IPS-NIHi11 (cell line): Measurements from ENCODE around the gene SMIM1.
"Not testable (repeated sequence)": the region's sequence is repeated elsewhere in the genome, so short reads cannot be mapped to it uniquely, and the experiment has no call there.

Source experiments
- DNase-seq: peaks from one replicate; pipeline ENCODE4 v3.0.0; 2012; ENCODE audit warnings: mixed read lengths, low spot score

SMIM1 gene

GRCh38 chr1:3796215-3797061, 23.9 kb downstream of the SMIM1 start, which contains the start of gene LRRC47:
Gene LRRC47 (minus strand): TSS chr1:3796498. CDS start chr1:3796476, 22 bp downstream.
- DNase-seq: peak; percentile 90

GRCh38 chr1:3799976-3800685, 27.6 kb downstream of the SMIM1 start:
- no peak for DNase-seq

GRCh38 chr1:3800795-3801194, 28.2 kb downstream of the SMIM1 start:
- DNase-seq: not testable (repeated sequence)

- no peak for DNase-seq
Observed at GRCh38 chr1:3803905-3804626, 31.5 kb downstream of the SMIM1 start.

GRCh38 chr1:3804627-3804944, 32.0 kb downstream of the SMIM1 start:
- not testable (repeated sequence) for DNase-seq

- DNase-seq: no peak
Observed at GRCh38 chr1:3805038-3805437, 32.5 kb downstream of the SMIM1 start.

- no peak for DNase-seq
Observed at GRCh38 chr1:3807769-3808168, 35.2 kb downstream of the SMIM1 start.

GRCh38 chr1:3809680-3810079, 37.1 kb downstream of the SMIM1 start:
- no peak for DNase-seq

GRCh38 chr1:3810149-3810761, 37.7 kb downstream of the SMIM1 start:
- DNase-seq: not testable (repeated sequence)

- DNase-seq: no peak
Observed at GRCh38 chr1:3811595-3811911, 39.0 kb downstream of the SMIM1 start.

- DNase-seq: no peak
Observed at GRCh38 chr1:3814065-3814464, 41.5 kb downstream of the SMIM1 start.

- no peak for DNase-seq
Observed at GRCh38 chr1:3814771-3815561, 42.4 kb downstream of the SMIM1 start.

GRCh38 chr1:3816331-3817137, 44.0 kb downstream of the SMIM1 start:
- DNase-seq: no peak

- no peak for DNase-seq
Observed at GRCh38 chr1:3817138-3817740, 44.7 kb downstream of the SMIM1 start.

- no peak for DNase-seq
Observed at GRCh38 chr1:3817821-3818597, 45.5 kb downstream of the SMIM1 start.

GRCh38 chr1:3819771-3820200, 47.2 kb downstream of the SMIM1 start:
- no peak for DNase-seq

- DNase-seq: no peak
Observed at GRCh38 chr1:3820316-3820715, 47.8 kb downstream of the SMIM1 start.

- no peak for DNase-seq
Observed at GRCh38 chr1:3821004-3821403, 48.5 kb downstream of the SMIM1 start.

GRCh38 chr1:3821447-3821846, 48.9 kb downstream of the SMIM1 start:
- DNase-seq: no peak

- DNase-seq: no peak
Observed at GRCh38 chr1:3821908-3822307, 49.4 kb downstream of the SMIM1 start.
